ENCODE data around the gene PTH2R. TPM values are rescaled to one million over a fixed set of nuclear protein-coding genes. Genes with fewer than 3 reads are reported as not detected.

PTH2R gene
- total RNA-seq, 1 experiment from 2014 or later: 0.48 TPM

GRCh38 chr2:208496129-208496528 lies 89.5 kb downstream of the PTH2R start:
- ChIA-PET CTCF (interaction anchor here (1.0 to 1.3 kb wide), 4 partner anchors 60 to 104 kb away, joined by 3 to 5 read pairs (median 3); no protein-coding TSS in a partner anchor), POLR2A (no interaction called here)
- Mint-ChIP-seq H3K4me1 (peaks cover 23% of the 10 kb centered on the region), H3K4me3 (no peak overlapping the region), H3K36me3 (no peaks in the 10 kb centered on the region), H3K27me3 (ENCODE audit: low read depth) (no peaks in the 10 kb centered on the region), H3K27ac (peak overlapping the region; percentile 34), H3K9me3 (no peaks in the 10 kb centered on the region)
- DNase-seq (ENCODE audit: low spot score) (no peak), ATAC-seq (peak; percentile 83)
- TF ChIP-seq TEAD4 (CRISPR knock-in tag; IDR thresholded peaks at IDR 0.05): no peak
- no peak for TF ChIP-seq NFATC4 (CRISPR knock-in tag; IDR thresholded peaks at IDR 0.05)
- TF ChIP-seq ZNF232 (CRISPR knock-in tag; IDR thresholded peaks at IDR 0.05): no peak
- no peak for TF ChIP-seq JAZF1 (CRISPR knock-in tag; IDR thresholded peaks at IDR 0.05)
- no peak for TF ChIP-seq ATF1 (CRISPR knock-in tag; IDR thresholded peaks at IDR 0.05)
- TF ChIP-seq PRDM15 (CRISPR knock-in tag; IDR thresholded peaks at IDR 0.05): no peak
- no peak for TF ChIP-seq FOXP4 (CRISPR knock-in tag; IDR thresholded peaks at IDR 0.05)
- TF ChIP-seq NFE2L1 (CRISPR knock-in tag; IDR thresholded peaks at IDR 0.05): no peak
- TF ChIP-seq ERG (CRISPR knock-in tag; IDR thresholded peaks at IDR 0.05): no peak
- TF ChIP-seq ZSCAN18 (CRISPR knock-in tag; IDR thresholded peaks at IDR 0.05): no peak
- TF ChIP-seq E2F4 (CRISPR knock-in tag; IDR thresholded peaks at IDR 0.05; ENCODE audit: borderline replicate concordance, low read depth): no peak
- no peak for TF ChIP-seq ZNF219 (CRISPR knock-in tag; IDR thresholded peaks at IDR 0.05; ENCODE audit: borderline replicate concordance)

- POLR2A ChIA-PET: no interaction called here
- TF ChIP-seq SP1 (CRISPR knock-in tag; conservative IDR thresholded peaks at IDR 0.05) (0 out of 2 replicates have a peak, but pooled peaks have one; percentile 28), FOXK1 (CRISPR knock-in tag; IDR thresholded peaks at IDR 0.05) (peak; percentile 51; the same call in 1 of the 2 replicates), TEAD1 (CRISPR knock-in tag; IDR thresholded peaks at IDR 0.05) (peak; percentile 32; the same call in 1 of the 2 replicates), NFE2L1 (CRISPR knock-in tag; IDR thresholded peaks at IDR 0.05) (no peak), SOX15 (CRISPR knock-in tag; IDR thresholded peaks at IDR 0.05) (no peak), ZNF121 (CRISPR knock-in tag; IDR thresholded peaks at IDR 0.05) (no peak)
- no peak overlapping the region for H3K27ac Mint-ChIP-seq
- DNase-seq (ENCODE audit: low spot score) (peak; percentile 64), ATAC-seq (peak; percentile 85)
- H3K4me1 Mint-ChIP-seq: peaks cover 16% of the 10 kb centered on the region
- H3K36me3 Mint-ChIP-seq: no peaks in the 10 kb centered on the region
- H3K9me3 Mint-ChIP-seq: peaks cover 6% of the 10 kb centered on the region; the same call in 1 of the 2 replicates
- no peaks in the 10 kb centered on the region for H3K27me3 Mint-ChIP-seq (ENCODE audit: low read depth)
- CTCF ChIA-PET: interaction anchor here (1.3 kb wide), 1 partner anchor 94 kb away, joined by 5 read pairs; the partner anchor contains the start of gene PTH2R
- H3K4me3 Mint-ChIP-seq: no peak overlapping the region
These were observed 94.6 kb downstream of the PTH2R start for GRCh38 chr2:208501206-208501605.
